Germinal center (tissue), 1 donor: ENCODE data around the gene BCKDK.
"Not testable (repeated sequence)": the region's sequence is repeated elsewhere in the genome, so short reads cannot be mapped to it uniquely, and the experiment has no call there.

Experiments
- DNase-seq: peaks from one replicate; pipeline ENCODE4 v3.0.0; 2012; ENCODE audit warnings: mixed read lengths, low spot score

BCKDK gene

DNA sequence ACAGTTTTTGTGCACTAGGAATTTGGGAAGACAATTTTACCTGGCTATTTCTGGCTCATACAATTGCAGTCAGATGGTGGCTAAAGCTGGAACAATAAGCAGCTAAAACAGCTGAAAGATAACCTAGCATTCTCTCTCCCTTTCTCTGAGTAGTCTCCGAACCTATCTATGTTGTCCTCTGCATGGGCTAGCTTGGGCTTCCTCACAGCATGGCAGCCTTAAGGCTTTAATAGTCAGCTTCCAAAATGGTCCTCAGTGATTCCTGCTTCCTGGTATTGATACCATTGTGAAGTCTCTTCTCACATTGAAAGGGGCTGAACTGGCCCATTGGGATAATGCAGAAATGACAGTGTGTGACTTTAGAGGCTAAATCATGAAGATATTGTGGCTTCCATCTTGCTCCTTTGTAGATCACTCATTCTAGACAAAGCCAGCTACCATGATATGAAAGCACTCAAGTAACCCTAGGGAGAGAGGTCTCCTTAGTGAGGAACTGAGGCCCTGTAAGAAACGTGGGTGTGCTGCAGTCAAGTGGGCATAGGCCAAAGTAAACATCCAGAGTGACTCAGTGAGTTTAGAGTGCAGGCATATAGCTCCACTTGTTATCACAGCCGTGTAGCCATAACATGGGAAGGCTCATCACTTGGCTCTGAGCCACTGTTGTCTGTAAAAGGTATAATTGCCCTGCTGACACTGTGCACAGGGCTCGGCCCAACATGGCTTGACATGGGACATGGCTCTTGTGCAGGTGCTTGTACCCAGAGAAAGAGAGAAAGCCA lies 8.1 kb upstream of the BCKDK start:
- DNase-seq = no peak

DNA sequence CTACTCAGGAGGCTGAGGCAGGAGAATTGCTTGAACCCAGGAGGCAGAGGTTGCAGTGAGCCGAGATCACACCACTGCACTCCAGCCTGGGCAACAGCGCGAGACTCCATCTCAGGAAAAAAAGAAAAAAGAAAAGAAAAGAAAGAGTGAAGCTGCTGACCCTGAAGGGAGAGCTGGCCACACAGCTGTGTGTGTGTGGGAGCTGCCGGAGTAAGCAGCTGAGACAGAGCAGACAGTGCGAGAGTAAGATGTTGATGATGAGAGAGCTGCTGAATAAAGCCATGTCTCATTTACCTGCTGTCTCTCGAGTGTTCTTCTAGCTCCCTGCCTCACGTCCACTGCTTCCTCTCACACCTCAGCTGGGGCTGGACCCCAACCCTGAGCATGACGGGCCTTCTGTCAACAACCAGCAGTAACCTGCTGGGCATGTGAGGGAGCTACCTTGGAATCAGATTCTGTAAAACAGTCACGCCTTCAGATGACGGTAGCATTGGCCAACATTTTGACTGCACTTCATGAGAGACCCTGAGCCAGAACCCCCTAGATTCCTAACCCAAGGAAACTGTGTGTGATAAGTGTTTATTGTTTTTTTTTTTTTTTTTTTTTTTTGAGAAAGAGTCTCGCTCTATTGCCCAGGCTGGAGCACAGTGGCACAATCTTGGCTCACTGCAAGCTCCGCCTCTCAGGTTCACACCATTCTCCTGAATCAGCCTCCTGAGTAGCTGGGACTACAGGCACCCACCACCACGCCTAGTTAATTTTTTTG lies 7.1 kb upstream of the BCKDK start:
- DNase-seq = not testable (repeated sequence)

DNA sequence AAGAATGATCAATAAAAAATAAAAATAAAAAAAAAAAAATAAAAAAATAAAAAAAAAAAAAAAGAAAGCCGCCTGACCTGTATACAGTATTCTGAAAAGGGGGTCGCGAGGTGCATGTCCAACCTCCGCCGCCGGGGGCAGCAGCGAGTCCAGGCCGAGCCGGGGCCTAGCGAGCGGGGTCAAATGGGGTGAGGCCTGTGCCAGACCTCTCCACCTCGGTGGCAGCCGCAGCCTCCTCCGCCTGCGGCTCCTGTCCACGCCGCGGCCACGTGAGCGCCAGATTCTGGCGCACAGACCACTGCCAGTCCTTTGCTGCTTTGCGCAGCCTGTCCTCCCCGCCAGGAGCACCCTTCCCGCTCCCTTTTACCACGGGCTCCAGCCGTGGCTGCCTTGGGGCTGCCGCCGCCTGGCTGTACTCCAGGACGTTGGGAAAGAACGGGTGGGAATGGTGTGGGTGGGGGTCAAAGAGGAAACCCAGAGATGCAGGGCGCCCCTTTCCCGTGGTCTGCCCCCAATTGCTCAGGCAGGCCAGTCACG lies 2.4 kb upstream of the BCKDK start:
- peak; percentile 85 for DNase-seq

DNA sequence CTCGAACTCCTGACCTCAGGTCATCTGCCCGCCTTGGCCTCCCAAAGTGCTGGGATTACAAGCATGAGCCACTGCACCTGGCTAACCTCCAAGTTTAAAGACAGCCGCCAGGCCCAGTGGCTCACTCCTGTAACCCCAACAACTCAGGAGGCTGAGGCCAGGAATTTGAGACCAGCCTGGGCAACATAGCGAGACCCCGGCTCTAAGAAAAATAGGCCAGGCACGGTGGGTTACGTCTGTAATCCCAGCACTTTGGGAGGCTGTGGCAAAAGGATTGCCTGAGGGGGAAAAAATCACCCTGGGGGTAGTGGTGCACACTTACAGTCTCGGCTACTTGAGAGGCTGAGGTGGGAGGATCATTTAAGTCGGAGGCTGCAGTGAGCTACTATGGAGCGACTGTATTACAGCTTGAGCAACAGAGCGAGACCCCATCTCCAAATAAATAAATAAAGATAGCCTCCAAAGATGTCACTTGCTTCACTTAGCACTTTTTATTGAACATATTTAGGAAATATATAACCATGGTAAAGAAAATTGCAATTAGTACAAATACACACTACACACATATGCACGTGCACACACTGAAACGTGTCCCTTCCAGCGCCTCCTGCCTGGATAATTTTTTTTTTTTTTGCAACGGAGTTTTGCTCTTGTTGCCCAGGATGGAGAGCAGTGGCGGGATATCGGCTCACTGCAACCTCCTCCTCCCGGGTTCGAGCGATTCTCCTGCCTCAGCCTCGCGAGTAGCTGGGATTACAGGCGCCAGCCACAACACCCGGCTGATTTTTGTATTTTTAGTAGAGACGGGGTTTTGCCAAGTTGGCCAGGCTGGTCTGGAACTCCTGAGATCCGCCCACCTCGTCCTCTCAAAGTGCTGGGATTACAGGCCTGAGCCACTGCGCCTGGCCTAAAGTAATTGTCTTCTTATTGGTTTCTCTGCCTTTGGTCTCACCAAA lies 1.4 kb upstream of the BCKDK start:
- no peak for DNase-seq

DNA sequence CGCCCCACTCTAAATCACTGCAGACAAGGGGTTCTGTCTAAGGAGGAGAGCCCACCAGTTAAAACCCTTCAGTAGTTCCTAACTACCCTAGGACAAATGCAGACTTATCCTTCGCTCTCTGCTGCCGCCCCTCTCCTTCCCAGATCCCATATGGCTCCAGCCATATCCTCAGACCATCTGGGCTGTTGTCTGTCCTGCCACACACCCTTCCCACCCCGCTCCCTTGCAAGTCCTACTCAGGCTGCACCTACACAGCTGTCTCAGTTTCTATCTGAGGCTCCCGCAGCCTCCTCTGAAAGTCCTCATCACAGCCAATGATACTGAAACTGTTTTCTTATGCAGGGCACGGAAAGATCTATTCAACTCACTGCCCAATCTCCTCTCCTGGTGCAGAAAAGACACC lies 720 bp upstream of the BCKDK start:
- DNase-seq = no peak

DNA sequence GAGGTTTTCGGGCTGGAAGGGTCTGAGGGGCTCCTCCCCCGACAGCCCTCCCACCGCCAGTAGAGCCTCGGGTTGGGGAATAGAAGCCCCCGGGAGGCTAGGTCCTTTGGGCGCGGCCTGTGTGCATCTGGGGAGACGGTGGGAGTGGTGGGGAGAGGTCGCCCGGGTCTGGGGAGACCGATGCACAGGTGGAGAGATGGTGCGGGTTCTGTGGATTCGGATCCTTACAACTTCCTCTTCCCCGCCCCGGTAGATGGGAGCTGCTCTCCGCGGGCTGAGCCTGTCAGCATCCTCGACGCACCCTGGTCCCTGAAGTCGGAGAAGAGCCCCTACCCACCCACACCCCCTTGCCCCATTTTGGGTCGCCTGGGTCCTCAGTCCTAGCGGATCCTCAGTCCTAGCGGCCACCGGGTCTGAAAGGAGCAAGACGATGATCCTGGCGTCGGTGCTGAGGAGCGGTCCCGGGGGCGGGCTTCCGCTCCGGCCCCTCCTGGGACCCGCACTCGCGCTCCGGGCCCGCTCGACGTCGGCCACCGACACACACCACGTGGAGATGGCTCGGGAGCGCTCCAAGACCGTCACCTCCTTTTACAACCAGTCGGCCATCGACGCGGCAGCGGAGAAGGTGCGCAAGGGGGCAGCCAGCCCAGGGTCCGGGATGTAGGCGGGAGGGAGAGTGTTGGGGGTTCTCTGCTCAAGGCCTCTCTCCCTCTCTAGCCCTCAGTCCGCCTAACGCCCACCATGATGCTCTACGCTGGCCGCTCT lies 790 bp downstream of the BCKDK start:
- DNase-seq = no peak

DNA sequence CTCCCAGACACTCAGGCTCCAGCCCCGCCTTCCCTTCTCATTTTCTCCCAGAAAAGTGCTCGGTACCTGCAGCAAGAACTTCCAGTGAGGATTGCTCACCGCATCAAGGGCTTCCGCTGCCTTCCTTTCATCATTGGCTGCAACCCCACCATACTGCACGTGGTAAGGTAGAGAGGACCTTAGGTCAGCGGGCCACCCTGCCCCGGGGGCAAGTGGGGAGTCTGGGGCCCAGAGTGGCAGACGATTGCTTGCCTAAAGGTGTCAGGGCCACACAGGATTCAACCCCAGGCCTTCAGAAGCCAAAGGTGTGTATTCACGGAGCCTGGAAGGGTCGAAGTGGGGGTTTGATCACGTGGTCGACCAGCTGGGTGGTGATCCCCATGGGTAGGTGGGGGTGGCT lies 1.4 kb downstream of the BCKDK start:
- DNase-seq = no peak

DNA sequence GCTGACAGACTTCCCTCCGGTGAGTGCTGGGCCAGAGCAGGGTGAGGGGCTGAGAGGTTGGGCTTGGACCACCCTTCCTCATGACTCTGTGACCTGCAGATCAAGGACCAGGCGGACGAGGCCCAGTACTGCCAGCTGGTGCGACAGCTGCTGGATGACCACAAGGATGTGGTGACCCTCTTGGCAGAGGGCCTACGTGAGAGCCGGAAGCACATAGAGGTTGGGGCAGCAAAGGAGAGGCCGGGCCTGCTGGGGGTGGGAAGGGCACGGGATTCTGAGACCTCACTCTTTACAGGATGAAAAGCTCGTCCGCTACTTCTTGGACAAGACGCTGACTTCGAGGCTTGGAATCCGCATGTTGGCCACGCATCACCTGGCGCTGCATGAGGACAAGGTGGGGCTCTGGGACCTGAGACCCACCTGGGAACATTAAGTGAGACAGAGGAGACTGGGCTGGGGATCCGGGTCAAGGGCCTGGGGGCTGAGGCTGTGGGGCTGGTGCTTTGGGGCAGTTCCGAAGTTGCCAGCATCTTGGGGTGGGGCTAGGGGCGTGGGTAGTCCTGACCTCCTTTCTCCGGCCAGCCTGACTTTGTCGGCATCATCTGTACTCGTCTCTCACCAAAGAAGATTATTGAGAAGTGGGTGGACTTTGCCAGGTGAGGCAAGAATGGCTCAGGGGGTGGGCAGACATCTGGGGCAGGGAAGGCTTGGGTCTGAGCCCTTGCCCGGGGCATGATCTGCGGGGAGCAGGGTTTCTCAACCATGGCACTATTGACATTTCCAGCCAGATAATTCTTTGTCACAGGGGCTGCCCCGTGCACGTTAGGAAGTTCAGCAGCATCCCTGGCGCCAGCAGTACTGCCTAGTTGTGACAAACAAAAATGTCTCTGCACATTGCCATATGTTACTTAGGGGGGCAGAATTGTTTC lies 2.2 kb downstream of the BCKDK start:
- no peak for DNase-seq

DNA sequence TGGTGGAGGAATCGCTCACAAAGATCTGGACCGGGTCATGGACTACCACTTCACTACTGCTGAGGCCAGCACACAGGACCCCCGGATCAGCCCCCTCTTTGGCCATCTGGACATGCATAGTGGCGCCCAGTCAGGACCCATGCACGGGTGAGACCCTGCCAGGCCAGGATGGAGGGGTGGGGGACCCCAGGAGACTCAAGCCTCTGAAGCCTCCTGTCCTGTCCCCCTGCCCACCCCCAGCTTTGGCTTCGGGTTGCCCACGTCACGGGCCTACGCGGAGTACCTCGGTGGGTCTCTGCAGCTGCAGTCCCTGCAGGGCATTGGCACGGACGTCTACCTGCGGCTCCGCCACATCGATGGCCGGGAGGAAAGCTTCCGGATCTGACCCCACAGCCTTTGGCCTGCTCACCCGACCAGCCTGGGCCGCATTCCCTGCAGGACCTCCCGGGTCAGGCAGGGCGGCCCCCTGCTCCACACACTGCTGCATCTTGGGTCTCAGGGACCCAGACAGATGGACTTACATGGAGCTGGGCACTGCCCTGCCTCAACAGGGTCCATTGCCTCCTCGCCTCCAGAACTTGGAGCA lies 3.8 kb downstream of the BCKDK start:
- no peak for DNase-seq

DNA sequence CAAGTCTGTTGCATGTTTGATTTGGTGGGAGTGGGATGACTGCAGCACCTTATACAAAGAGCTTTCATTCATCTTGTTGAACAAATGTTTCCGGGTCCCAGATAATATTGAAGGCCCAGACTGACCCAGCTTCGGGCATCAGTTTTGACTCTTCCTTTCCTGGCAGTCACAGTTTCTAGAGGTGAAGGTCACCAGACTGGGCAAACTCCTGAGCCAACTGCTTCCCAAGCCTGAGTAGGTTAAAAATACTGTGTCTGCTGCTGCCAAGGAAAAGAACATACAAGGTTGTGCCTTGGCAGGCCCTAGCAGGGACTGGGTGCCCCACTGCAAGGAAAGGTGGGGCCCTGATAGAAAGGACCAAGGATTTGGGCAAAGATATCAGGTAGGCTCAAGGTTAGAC lies 4.5 kb downstream of the BCKDK start:
- no peak for DNase-seq

DNA sequence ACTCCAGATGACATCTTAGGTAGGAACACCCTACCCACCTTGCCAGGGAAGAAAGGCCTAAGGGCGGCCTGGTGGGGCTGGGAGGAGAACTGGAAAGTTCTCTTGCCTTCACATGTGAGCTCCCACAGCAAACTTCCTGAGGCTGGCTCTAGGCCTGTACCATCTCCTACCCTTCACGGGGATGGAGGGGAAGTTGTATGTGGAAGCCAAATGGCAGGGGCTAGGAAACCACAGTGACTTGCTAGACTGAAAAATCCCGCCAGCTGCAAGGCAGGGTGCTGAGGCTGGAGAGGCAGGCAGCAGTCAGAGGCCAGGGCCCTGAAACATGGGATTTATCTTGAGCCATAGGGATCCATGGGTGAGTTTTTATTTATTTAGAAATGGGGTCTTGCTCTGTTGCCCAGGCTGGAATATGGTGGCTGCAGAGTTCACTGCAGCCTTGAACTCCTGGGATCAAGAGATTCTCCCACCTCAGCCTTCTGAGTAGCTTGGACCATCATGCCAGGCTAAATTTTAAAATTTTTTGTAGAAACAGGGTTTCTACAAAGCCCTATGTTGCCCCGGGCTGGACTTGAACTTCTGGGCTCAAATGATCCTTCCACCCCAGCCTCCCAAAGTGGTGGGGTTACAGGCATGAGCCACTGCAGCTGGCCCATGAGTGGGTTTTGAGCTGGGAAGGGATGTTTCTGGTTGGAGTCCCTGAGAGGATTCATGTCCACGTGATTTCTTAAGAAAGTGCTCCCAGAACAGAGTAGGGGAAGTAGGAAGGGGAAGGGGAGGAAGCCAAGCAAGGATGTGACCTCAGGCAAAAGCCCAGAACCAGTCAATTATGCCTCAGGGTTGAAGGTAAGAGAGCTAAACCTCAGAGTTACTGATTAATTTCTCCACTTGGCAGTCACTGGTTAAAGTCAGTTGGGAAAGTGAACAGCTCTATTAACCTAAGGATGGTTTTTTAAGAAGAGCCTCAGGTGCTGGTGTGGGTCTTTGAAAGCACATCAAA lies 5.2 kb downstream of the BCKDK start:
- DNase-seq = no peak

DNA sequence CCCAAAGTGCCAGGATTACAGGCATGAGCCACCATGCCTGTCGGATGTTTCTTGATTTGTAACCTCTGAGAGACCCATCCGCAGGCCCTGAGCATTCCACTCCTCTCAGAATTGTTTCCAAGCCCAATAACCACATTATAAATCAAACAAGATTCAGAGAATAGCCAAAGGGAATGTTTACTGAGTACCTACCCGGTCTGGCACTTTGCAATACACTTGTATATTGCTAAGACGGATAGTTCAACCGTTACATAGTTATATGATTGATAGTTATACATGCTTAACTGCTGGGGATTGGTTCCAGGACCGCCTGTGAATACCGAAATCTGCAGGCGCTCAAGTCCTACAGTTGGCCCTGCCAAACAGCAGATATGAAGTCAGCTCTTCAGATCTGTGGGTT lies 6.3 kb downstream of the BCKDK start:
- no peak for DNase-seq

DNA sequence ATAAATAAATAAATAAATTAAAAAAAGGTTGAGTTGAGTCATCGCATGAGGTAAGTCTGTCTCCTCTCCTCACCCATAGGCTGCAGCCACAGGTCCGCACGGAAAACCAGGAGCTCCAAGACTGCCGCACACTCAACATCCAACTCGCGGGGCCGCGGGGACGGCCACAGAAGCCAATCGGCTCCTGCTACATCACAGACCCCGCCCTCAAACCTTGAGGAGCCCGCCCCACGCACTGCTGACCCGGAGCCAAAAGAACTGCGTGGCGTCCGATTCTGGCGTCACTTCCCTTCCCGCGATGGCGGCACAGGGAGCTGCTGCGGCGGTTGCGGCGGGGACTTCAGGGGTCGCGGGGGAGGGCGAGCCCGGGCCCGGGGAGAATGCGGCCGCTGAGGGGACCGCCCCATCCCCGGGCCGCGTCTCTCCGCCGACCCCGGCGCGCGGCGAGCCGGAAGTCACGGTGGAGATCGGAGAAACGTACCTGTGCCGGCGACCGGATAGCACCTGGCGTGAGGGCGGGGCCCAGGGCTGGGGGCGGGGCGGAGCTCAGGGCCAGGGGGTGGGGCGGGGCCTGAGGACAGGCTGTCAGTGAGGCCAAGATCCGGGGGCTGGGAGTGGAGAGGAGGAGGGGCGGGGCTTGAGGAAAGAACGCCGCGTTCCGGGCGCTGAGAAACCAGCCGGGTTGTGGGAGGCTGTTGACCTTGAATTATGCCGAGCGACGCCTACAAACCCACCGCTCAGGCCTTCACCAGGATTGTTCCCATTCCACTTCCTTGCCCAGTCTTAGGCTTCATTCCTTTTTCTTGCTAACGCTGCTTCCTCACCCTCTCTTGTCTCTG lies 9.4 kb downstream of the BCKDK start, which contains the start of gene KAT8:
Gene KAT8, plus strand, starts transcription at position 281 of the 839 bp plus-strand sequence. Its CDS starts 18 bp downstream, at position 299.
- DNase-seq = peak; percentile 98

DNA sequence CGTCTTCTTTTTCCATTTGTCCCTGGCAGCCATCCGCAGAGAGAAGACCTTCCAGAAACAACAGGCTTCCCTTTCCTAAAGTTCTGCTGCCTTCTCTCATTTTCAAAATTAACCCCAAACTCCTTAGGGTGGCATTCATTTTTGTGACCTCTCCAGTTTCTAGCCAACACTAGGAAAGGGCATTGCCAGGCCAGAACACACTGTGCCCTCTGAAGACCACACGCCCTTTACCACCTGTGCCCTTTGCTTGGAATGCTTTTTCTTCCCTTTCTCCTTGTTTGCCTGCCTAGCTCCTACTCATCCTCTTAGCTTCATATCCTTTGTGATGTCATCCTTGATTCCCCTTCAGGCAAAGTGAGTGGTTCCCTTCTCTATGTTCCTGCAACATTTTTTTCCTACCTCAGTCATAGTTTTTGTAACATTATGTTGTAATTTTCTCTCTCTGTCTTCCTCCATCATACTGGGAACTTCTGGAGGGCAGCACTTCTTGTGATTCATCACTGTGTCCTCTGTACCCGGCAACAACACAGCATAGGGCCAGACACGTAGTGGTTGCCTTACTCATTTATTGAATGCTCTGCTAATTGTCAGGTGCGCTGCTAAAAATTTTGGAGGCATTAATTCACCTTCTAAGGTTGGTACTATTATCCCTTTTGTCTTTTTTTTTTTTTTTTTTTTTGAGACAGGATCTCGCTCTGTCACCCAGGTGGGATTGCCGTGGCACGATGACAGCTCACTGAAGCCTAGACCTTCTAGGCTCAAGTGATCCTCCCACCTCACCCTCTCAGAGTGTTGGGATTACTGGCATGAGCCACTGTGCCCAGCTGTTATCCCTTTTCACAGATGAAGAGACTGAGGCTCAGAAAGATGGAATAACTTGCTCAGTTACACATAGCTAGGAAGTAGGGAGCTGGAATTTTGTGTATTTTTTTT lies 10.3 kb downstream of the BCKDK start:
- no peak for DNase-seq

DNA sequence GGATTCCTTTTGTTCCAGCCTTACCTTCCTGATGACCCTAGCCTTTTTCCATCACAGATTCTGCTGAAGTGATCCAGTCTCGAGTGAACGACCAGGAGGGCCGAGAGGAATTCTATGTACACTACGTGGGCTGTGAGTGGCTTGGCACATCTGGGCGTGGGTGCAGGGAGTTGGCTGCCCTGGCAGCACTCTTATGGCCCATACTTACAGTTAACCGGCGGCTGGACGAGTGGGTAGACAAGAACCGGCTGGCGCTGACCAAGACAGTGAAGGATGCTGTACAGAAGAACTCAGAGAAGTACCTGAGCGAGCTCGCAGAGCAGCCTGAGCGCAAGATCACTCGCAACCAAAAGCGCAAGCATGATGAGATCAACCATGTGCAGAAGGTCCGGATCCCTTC lies 11.9 kb downstream of the BCKDK start:
- DNase-seq = no peak

DNA sequence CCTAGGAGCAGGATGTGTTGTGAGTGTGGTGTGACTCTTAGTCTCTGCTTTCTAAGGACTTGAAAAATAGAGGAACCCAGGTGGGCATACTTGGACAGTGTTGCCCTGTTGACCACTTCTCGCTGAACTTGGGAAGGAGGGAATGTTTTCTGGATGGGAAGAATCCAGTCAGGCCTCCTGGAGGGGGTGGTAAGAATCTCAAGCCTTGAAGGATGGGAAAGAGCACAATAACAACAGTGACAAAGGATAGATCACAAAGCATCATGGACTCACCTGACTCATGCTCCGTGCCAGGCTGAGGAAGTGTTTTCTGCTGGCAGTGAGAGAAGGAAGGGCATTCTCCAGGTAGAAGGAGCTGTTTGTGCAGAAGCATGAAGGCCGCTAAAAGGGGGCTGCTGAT lies 17.7 kb downstream of the BCKDK start:
- no peak for DNase-seq
